MM.1S (cell line): ENCODE measurements around the gene CCDC121.

Experiments used
- CTCF ChIP-seq: fragments of 300-600 bp; sonication (generic); IDR thresholded peaks from 2 replicates; pipeline ENCODE4 v1.5.1; 2016; ENCODE audit warnings: antibody characterized with exemption, low read length, mixed read lengths
- EZH2 ChIP-seq: fragments of 300-600 bp; sonication (generic); optimal IDR thresholded peaks from 2 replicates; pipeline ENCODE3; 2017; ENCODE audit warnings: low read depth, mild to moderate bottlenecking, antibody characterized with exemption, low read length, mixed read lengths
- EZH2phosphoT487 ChIP-seq: fragments of 300-600 bp; sonication (generic); IDR thresholded peaks from 2 replicates; pipeline ENCODE4 v1.6.1; 2018; ENCODE audit warnings: antibody characterized with exemption, low read length

GRCh38 chr2:27596627-27597026 lies 32.2 kb downstream of the CCDC121 start:
- TF ChIP-seq CTCF (no peak), EZH2 (no peak), EZH2phosphoT487 (no peak)
